Muscle of leg (tissue), 9 donors: ENCODE results near the gene UBL7. TPM values are rescaled to one million over a fixed set of nuclear protein-coding genes. Genes with fewer than 3 reads are reported as not detected.

Experiments used
- polyA plus RNA-seq, 8 donors: library from polyadenylated mRNA; unstranded; fragments of 120-200 nt; gene quantifications; one replicate each; pipeline versions ENCODE4 v1.2.1 to v1.2.3, GENCODE V29; 2013; ENCODE audit warnings: inconsistent platforms in 1 of 8, low replicate concordance in 1 of 8; ENCODE audit not compliant: insufficient read length in 8 of 8, insufficient read depth in 1 of 8
- total RNA-seq: library from RNA; stranded (reverse); fragments of 120-200 nt; gene quantifications from one replicate; pipeline ENCODE4 v1.2.4, GENCODE V29; 2013

Gene UBL7
- total and polyA plus RNA-seq, 9 donors = 30.6 to 38.8 (median 36.3) TPM

Other genes starting within 250 kb of the UBL7 start
- gene CCDC33, start 224.8 kb downstream of the UBL7 start, total RNA-seq = 0.04 TPM
- under 1 TPM in 5 of 8 donors, not detected in 3; 0.11 to 0.36 (median 0.30) TPM for gene CCDC33, start 224.8 kb downstream of the UBL7 start, polyA plus RNA-seq
- gene CYP11A1, start 93.5 kb downstream of the UBL7 start, total RNA-seq = 1.2 TPM
- gene CYP11A1, start 93.5 kb downstream of the UBL7 start, polyA plus RNA-seq = 1 to 10 TPM; 1.7 to 3.6 (median 2.4) TPM
- gene SEMA7A, start 27.2 kb downstream of the UBL7 start, total RNA-seq = 4.9 TPM
- 10 to 100 TPM in 1 of 8 donors, 1 to 10 TPM in 7; 3.8 to 10.4 (median 7.0) TPM for gene SEMA7A, start 27.2 kb downstream of the UBL7 start, polyA plus RNA-seq
- 2.5 TPM for gene ARID3B, start 80.1 kb upstream of the UBL7 start, total RNA-seq
- gene ARID3B, start 80.1 kb upstream of the UBL7 start, polyA plus RNA-seq = 1 to 10 TPM; 3.5 to 6.3 (median 4.7) TPM
- 31.9 TPM for gene CLK3, start 154.7 kb upstream of the UBL7 start, total RNA-seq
- gene CLK3, start 154.7 kb upstream of the UBL7 start, polyA plus RNA-seq = 10 to 100 TPM; 42.9 to 53.0 (median 48.0) TPM
- gene EDC3, start 234.9 kb upstream of the UBL7 start, total RNA-seq = 11.0 TPM
- gene EDC3, start 234.9 kb upstream of the UBL7 start, polyA plus RNA-seq = 10 to 100 TPM; 21.2 to 32.5 (median 27.1) TPM